H7 (cell line): ENCODE measurements around the gene ADCY3. TPM values are rescaled to one million over a fixed set of nuclear protein-coding genes. Genes with fewer than 3 reads are reported as not detected.

Experiments
- DNase-seq: peaks from one replicate; pipeline ENCODE4 v3.0.0; 2012
- H3K27me3 ChIP-seq: 2 replicates; pipeline ENCODE4 v1.6.0; 2011; ENCODE audit warnings: mild to moderate bottlenecking, low read length; ENCODE audit not compliant: control insufficient read depth, insufficient read depth
- H3K36me3 ChIP-seq: replicated peaks from 2 replicates; pipeline ENCODE4 v1.5.1; 2011; ENCODE audit warnings: low read length; ENCODE audit not compliant: control insufficient read depth, insufficient read depth
- H3K4me3 ChIP-seq: 2 replicates; pipeline ENCODE4 v1.5.1; 2011; ENCODE audit warnings: low read depth, mild to moderate bottlenecking, control low read depth, low read length, moderate library complexity; ENCODE audit not compliant: insufficient read depth
- total RNA-seq: library from RNA; depleted of rRNA; stranded (reverse); fragments of >200 nt; shearing (Covaris generic); gene quantifications from 2 replicates; pipeline ENCODE4 v1.2.3, GENCODE V29; 2014; rRNA removed

Gene ADCY3
- total RNA-seq, 1 experiment from 2014 or later: 13.1 TPM

GRCh38 chr2:24779116-24779515 is 140.9 kb downstream of the ADCY3 start:
- Histone ChIP-seq H3K27me3 (no peaks in the 10 kb centered on the region), H3K4me3 (no peak overlapping the region), H3K36me3 (no peaks in the 10 kb centered on the region)
- DNase-seq: no peak

- Histone ChIP-seq H3K36me3 (no peaks in the 10 kb centered on the region), H3K4me3 (no peak overlapping the region), H3K27me3 (no peaks in the 10 kb centered on the region)
- DNase-seq: no peak
Measured at GRCh38 chr2:24774373-24774772, 145.7 kb downstream of the ADCY3 start.

- no peak for DNase-seq
Measured at GRCh38 chr2:24771764-24772586, 148.1 kb downstream of the ADCY3 start.

GRCh38 chr2:24771061-24771460 is 149.0 kb downstream of the ADCY3 start:
- H3K36me3 ChIP-seq: no peaks in the 10 kb centered on the region
- no peak for DNase-seq
- H3K4me3 ChIP-seq: no peak overlapping the region
- H3K27me3 ChIP-seq: no peaks in the 10 kb centered on the region

More at GRCh38 chr2:24771764-24772586, 148.1 kb downstream of the ADCY3 start:
- Histone ChIP-seq H3K27me3 (no peaks in the 10 kb centered on the region), H3K36me3 (no peaks in the 10 kb centered on the region), H3K4me3 (no peak overlapping the region)

Other genes with a start within 250 kb of the ADCY3 start
- gene PTRHD1, start 126.8 kb downstream of the ADCY3 start, total RNA-seq: 23.4 and 31.4 TPM in 2 replicates
- gene CENPO, start 126.8 kb downstream of the ADCY3 start, total RNA-seq: 29.0 and 36.6 TPM in 2 replicates
- gene DNAJC27, start 51.7 kb upstream of the ADCY3 start, total RNA-seq: 2.7 and 4.2 TPM in 2 replicates
- 3.3 and 3.4 TPM in 2 replicates for gene EFR3B, start 121.8 kb upstream of the ADCY3 start, total RNA-seq
- gene POMC, start 248.3 kb upstream of the ADCY3 start, total RNA-seq: 4.4 and 6.4 TPM in 2 replicates